Stimulated activated naive CD8-positive, alpha-beta T cell treated with anti-CD3 and anti-CD28 coated beads, Interleukin-15, Interleukin-2, amounts not matched to agents 100 U/mL and 50 U/mL, for 24 hours (primary cell): ENCODE data around the gene ETFA.

Experiments
- ATAC-seq: fragments of 150-1000 bp; cut with Tn5 transposase; one replicate; pipeline ENCODE4 v1.10.0; 2021
- DNase-seq: peaks from one replicate; pipeline ENCODE4 v3.0.0; 2021

The ETFA gene

GRCh38 chr15:76217029-76217881 lies 94.0 kb downstream of the ETFA start:
- no peak for DNase-seq
- ATAC-seq: no peak

- DNase-seq (no peak), ATAC-seq (no peak)
These were observed 95.6 kb downstream of the ETFA start for GRCh38 chr15:76215634-76216033.

GRCh38 chr15:76209942-76210341 lies 101.3 kb downstream of the ETFA start:
- DNase-seq (no peak), ATAC-seq (peak; percentile 65)

GRCh38 chr15:76209523-76209922 lies 101.7 kb downstream of the ETFA start:
- DNase-seq: no peak

GRCh38 chr15:76208786-76209424 lies 102.4 kb downstream of the ETFA start:
- DNase-seq: no peak

More at GRCh38 chr15:76209523-76209922, 101.7 kb downstream of the ETFA start:
- ATAC-seq: no peak

GRCh38 chr15:76208084-76208785 lies 103.0 kb downstream of the ETFA start:
- ATAC-seq (no peak), DNase-seq (no peak)

More at GRCh38 chr15:76208786-76209424, 102.4 kb downstream of the ETFA start:
- ATAC-seq: peak; percentile 20

- no peak for ATAC-seq
These were observed 104.8 kb downstream of the ETFA start for GRCh38 chr15:76206325-76206976.

GRCh38 chr15:76204916-76205460 lies 106.3 kb downstream of the ETFA start:
- no peak for ATAC-seq

More at GRCh38 chr15:76206325-76206976, 104.8 kb downstream of the ETFA start:
- no peak for DNase-seq

GRCh38 chr15:76204109-76204845 lies 107.0 kb downstream of the ETFA start:
- DNase-seq: no peak
- no peak for ATAC-seq

More at GRCh38 chr15:76204916-76205460, 106.3 kb downstream of the ETFA start:
- DNase-seq: no peak

GRCh38 chr15:76203346-76204108 lies 107.7 kb downstream of the ETFA start:
- DNase-seq (no peak), ATAC-seq (no peak)

- no peak for DNase-seq
- no peak for ATAC-seq
These were observed 109.6 kb downstream of the ETFA start for GRCh38 chr15:76201536-76202255.

GRCh38 chr15:76200641-76201105 lies 110.6 kb downstream of the ETFA start:
- ATAC-seq: no peak
- no peak for DNase-seq

GRCh38 chr15:76200083-76200465 lies 111.2 kb downstream of the ETFA start:
- ATAC-seq (no peak), DNase-seq (no peak)

- ATAC-seq: no peak
- no peak for DNase-seq
These were observed 111.9 kb downstream of the ETFA start for GRCh38 chr15:76199106-76200082.

GRCh38 chr15:76198456-76199105 lies 112.7 kb downstream of the ETFA start:
- DNase-seq (no peak), ATAC-seq (no peak)

GRCh38 chr15:76197703-76198455 lies 113.4 kb downstream of the ETFA start:
- peak; percentile 32 for ATAC-seq

More at GRCh38 chr15:76197703-76198455, 113.4 kb downstream of the ETFA start:
- DNase-seq: no peak
